ENCODE data around the gene ACP1. TPM values are rescaled to one million over a fixed set of nuclear protein-coding genes. Genes with fewer than 3 reads are reported as not detected.
A peak's percentile ranks its signal among the peaks of the same experiment; 100 is the strongest.

Gene ACP1
- total RNA-seq, 1 donor from 2014 or later: 124 TPM

GRCh38 chr2:255195-255594, 9.6 kb upstream of the ACP1 start:
- TF ChIP-seq CTCF (conservative IDR thresholded peaks at IDR 0.05): no peak
- Mint-ChIP-seq H3K4me1 (ENCODE audit: unreplicated experiment) (peaks cover 13% of the 10 kb centered on the region), H3K27me3 (no peaks in the 10 kb centered on the region), H3K36me3 (peaks cover 26% of the 10 kb centered on the region), H3K9me3 (no peaks in the 10 kb centered on the region), H3K4me3 (no peak overlapping the region), H3K27ac (peak overlapping the region; percentile 32)
- no peak for DNase-seq (ENCODE audit: extremely low spot score, unreplicated experiment)

DNA sequence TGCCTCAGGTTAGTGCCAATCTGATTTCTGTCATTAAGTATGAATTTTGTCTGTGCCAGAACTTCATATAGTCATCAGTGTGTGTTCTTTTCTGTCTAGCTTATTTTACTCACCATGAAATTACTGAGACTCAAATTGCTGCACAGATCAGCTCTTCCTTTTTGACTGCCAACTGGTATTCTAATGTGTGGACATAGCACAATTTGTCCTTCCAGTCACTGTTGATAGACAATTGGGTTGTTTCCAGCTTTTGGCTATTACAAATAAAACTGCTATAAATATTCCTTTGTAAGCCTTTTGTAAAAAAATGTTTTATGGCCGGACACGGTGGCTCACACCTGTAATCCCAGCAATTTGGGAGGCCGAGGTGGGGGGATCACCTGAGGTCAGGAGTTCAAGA, 8.7 kb upstream of the ACP1 start:
- Mint-ChIP-seq H3K27ac (no peak overlapping the region), H3K9me3 (no peaks in the 10 kb centered on the region), H3K4me3 (no peak overlapping the region), H3K4me1 (ENCODE audit: unreplicated experiment) (peaks cover 13% of the 10 kb centered on the region), H3K36me3 (peaks cover 26% of the 10 kb centered on the region), H3K27me3 (no peaks in the 10 kb centered on the region)
- DNase-seq (ENCODE audit: extremely low spot score, unreplicated experiment): no peak
- no peak for TF ChIP-seq CTCF (conservative IDR thresholded peaks at IDR 0.05)

GRCh38 chr2:257429-257828, 7.3 kb upstream of the ACP1 start:
- Mint-ChIP-seq H3K27ac (no peak overlapping the region), H3K4me3 (no peak overlapping the region), H3K9me3 (no peaks in the 10 kb centered on the region), H3K27me3 (no peaks in the 10 kb centered on the region), H3K4me1 (ENCODE audit: unreplicated experiment) (peaks cover 15% of the 10 kb centered on the region), H3K36me3 (peaks cover 23% of the 10 kb centered on the region)
- DNase-seq (ENCODE audit: extremely low spot score, unreplicated experiment): no peak
- no peak for TF ChIP-seq CTCF (conservative IDR thresholded peaks at IDR 0.05)

DNA sequence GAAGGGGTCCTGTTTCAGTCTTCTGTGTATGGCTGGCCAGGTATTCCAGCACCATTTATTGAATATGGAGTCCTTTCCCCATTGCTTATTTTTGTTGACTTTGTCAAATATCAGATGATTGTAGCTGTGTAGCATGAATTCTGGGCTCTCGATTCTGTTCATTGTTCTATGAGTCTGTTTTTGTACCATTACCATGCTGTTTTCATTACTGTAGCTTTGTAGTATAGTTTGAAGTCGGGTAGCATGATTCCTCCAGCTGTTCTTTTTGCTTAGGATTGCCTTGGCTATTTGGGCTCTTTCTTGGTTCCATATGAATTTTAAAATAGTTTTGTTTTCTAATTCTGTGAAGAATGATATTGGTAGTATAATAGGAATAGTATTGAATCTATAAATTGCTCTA, 6.9 kb upstream of the ACP1 start:
- Mint-ChIP-seq H3K4me1 (ENCODE audit: unreplicated experiment) (peaks cover 19% of the 10 kb centered on the region), H3K36me3 (peaks cover 25% of the 10 kb centered on the region), H3K27me3 (no peaks in the 10 kb centered on the region), H3K4me3 (no peak overlapping the region), H3K9me3 (no peaks in the 10 kb centered on the region), H3K27ac (no peak overlapping the region)
- no peak for DNase-seq (ENCODE audit: extremely low spot score, unreplicated experiment)
- no peak for TF ChIP-seq CTCF (conservative IDR thresholded peaks at IDR 0.05)

GRCh38 chr2:258933-259332, 5.8 kb upstream of the ACP1 start:
- no peak for DNase-seq (ENCODE audit: extremely low spot score, unreplicated experiment)
- H3K9me3 Mint-ChIP-seq: no peaks in the 10 kb centered on the region
- H3K27ac Mint-ChIP-seq: no peak overlapping the region
- TF ChIP-seq CTCF (conservative IDR thresholded peaks at IDR 0.05): no peak
- H3K4me1 Mint-ChIP-seq (ENCODE audit: unreplicated experiment): peaks cover 21% of the 10 kb centered on the region
- peaks cover 25% of the 10 kb centered on the region for H3K36me3 Mint-ChIP-seq
- H3K4me3 Mint-ChIP-seq: no peak overlapping the region
- H3K27me3 Mint-ChIP-seq: no peaks in the 10 kb centered on the region

GRCh38 chr2:259789-260331, 4.9 kb upstream of the ACP1 start:
- H3K36me3 Mint-ChIP-seq: peaks cover 25% of the 10 kb centered on the region
- no peak overlapping the region for H3K4me3 Mint-ChIP-seq
- H3K4me1 Mint-ChIP-seq (ENCODE audit: unreplicated experiment): peaks cover 13% of the 10 kb centered on the region
- no peak for TF ChIP-seq CTCF (conservative IDR thresholded peaks at IDR 0.05)
- peak overlapping the region; percentile 70 for H3K27ac Mint-ChIP-seq
- no peak for DNase-seq (ENCODE audit: extremely low spot score, unreplicated experiment)
- no peaks in the 10 kb centered on the region for H3K9me3 Mint-ChIP-seq
- no peaks in the 10 kb centered on the region for H3K27me3 Mint-ChIP-seq
